ENCODE data around the gene DIDO1. TPM values are rescaled to one million over a fixed set of nuclear protein-coding genes. Genes with fewer than 3 reads are reported as not detected.
A peak's percentile ranks its signal among the peaks of the same experiment; 100 is the strongest.

DIDO1 gene
- total and polyA plus RNA-seq, 2 of the 13 experiments (the other 11 are each of a cell fraction or from before 2014, with no cell fraction given) = 75.0 to 75.1 TPM

GRCh38 chr20:62921119-62921687, 5.1 kb downstream of the DIDO1 start (continued):
- TF ChIP-seq ZNF468 (CRISPR knock-in tag; IDR thresholded peaks at IDR 0.05) (no peak), ZNF770 (CRISPR knock-in tag; IDR thresholded peaks at IDR 0.05) (peak; percentile 53; the same call in 1 of the 2 replicates), ZNF101 (CRISPR knock-in tag; IDR thresholded peaks at IDR 0.05; ENCODE audit: borderline replicate concordance, low read depth) (no peak), KDM1A (CRISPR knock-in tag; IDR thresholded peaks at IDR 0.05) (no peak), U2AF2 (IDR thresholded peaks at IDR 0.05; ENCODE audit: low read depth, low read length) (no peak), MZF1 (CRISPR knock-in tag; IDR thresholded peaks at IDR 0.05; ENCODE audit: borderline replicate concordance) (no peak), ZNF556 (CRISPR knock-in tag; IDR thresholded peaks at IDR 0.05; ENCODE audit: borderline replicate concordance) (no peak; the same call in 1 of the 2 replicates), ZNF629 (CRISPR knock-in tag; conservative IDR thresholded peaks at IDR 0.05) (no peak), U2AF1 (optimal IDR thresholded peaks at IDR 0.05; ENCODE audit: low read depth, low read length) (no peak), KDM2A (CRISPR knock-in tag; IDR thresholded peaks at IDR 0.05; ENCODE audit: borderline replicate concordance, low read depth) (peak; percentile 66; the same call in 1 of the 2 replicates), GABPB1 (CRISPR knock-in tag; IDR thresholded peaks at IDR 0.05) (peak; percentile 43; the same call in 1 of the 2 replicates), HNRNPUL1 (IDR thresholded peaks at IDR 0.05; ENCODE audit: low read depth, low read length) (no peak), MTA1 (CRISPR knock-in tag; IDR thresholded peaks at IDR 0.05; ENCODE audit: borderline replicate concordance) (0 out of 2 replicates have a peak, but pooled peaks have one; percentile 24), ZNF792 (CRISPR knock-in tag; IDR thresholded peaks at IDR 0.05) (0 out of 2 replicates have a peak, but pooled peaks have one; percentile 57)
- TF ChIP-seq, protein P1, sequence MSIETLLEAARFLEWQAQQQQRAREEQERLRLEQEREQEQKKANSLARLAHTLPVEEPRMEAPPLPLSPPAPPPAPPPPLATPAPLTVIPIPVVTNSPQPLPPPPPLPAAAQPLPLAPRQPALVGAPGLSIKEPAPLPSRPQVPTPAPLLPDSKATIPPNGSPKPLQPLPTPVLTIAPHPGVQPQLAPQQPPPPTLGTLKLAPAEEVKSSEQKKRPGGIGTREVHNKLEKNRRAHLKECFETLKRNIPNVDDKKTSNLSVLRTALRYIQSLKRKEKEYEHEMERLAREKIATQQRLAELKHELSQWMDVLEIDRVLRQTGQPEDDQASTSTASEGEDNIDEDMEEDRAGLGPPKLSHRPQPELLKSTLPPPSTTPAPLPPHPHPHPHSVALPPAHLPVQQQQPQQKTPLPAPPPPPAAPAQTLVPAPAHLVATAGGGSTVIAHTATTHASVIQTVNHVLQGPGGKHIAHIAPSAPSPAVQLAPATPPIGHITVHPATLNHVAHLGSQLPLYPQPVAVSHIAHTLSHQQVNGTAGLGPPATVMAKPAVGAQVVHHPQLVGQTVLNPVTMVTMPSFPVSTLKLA (IDR thresholded peaks at IDR 0.05) = no peak

All from HepG2 (cell line).